Right atrium auricular region (tissue), 2 donors: ENCODE results near the gene SLC31A1. TPM values are rescaled to one million over a fixed set of nuclear protein-coding genes. Genes with fewer than 3 reads are reported as not detected.
"Not testable (repeated sequence)": the region's sequence is repeated elsewhere in the genome, so short reads cannot be mapped to it uniquely, and the experiment has no call there.

Experiments used
- DNase-seq: peaks from one replicate; pipeline ENCODE4 v3.0.0-alpha.2; 2019; ENCODE audit warnings: low spot score
- H3K27ac ChIP-seq, 2 donors: fragments of 200-600 bp; sonication (generic); 1 replicate in 1 of 2; 2 replicates in 1 of 2; pipeline ENCODE4 v1.5.1; 2016 to 2019
- H3K27me3 ChIP-seq, 2 donors: fragments of 200-600 bp; sonication (generic); one replicate each; pipeline versions ENCODE4 v1.5.1 to v1.6.0; 2017 to 2019
- H3K36me3 ChIP-seq: fragments of 200-600 bp; sonication (generic); one replicate; pipeline ENCODE4 v1.5.1; 2016
- H3K4me1 ChIP-seq, 2 donors: fragments of 200-600 bp; sonication (generic); one replicate each; pipeline versions ENCODE4 v1.5.1 to v1.6.0; 2017 to 2019
- H3K4me3 ChIP-seq, 2 donors: fragments of 200-600 bp; sonication (generic); 1 replicate in 1 of 2; 2 replicates in 1 of 2; pipeline ENCODE4 v1.5.1; 2017 to 2019; ENCODE audit warnings: mild to moderate bottlenecking in 1 of 2, moderate library complexity in 1 of 2
- H3K9me3 ChIP-seq, 2 donors: fragments of 200-600 bp; sonication (generic); one replicate each; pipeline ENCODE4 v1.5.1; 2019
- total RNA-seq, 2 donors: library from RNA; depleted of rRNA; stranded (reverse); fragments of >200 nt; gene quantifications; one replicate each; pipeline ENCODE4 v1.1.0, GENCODE V29; 2016
- TF ChIP-seq, protein P1 (sequence below), 2 donors: fragments of 200-600 bp; sonication (generic); IDR thresholded peaks; one replicate each; pipeline ENCODE4 v1.5.1; 2019; ENCODE audit warnings: antibody characterized with exemption in 2 of 2

The SLC31A1 gene
- total RNA-seq, 2 donors from 2014 or later = 10.0 to 11.1 TPM

DNA sequence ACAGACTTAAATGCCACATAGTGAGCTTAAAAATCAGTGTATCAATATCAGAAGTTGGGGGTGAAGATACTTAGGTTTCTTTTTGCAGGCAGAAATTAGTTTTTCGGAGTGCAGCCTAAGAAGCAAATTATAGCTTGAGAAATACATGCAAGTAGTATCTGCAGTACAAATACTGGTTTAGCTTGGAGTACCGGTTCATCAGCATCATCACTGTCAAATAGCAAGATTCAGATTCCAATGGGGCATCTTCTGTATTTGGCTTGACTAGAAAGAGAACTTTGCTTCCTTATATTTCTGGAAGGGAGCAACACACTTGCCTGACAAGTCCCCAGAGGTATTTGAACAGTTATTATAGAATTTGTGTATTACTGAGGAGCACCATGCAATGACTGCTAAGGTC is 19.8 kb downstream of the SLC31A1 start:
- Histone ChIP-seq H3K27me3 (no peaks in the 10 kb centered on the region), H3K4me1 (peaks cover 0 to 6% of the 10 kb centered on the region in 2 donors), H3K36me3 (no peaks in the 10 kb centered on the region), H3K4me3 (no peak overlapping the region), H3K27ac (no peak overlapping the region), H3K9me3 (no peaks in the 10 kb centered on the region)
- DNase-seq = no peak
- TF ChIP-seq, protein P1, sequence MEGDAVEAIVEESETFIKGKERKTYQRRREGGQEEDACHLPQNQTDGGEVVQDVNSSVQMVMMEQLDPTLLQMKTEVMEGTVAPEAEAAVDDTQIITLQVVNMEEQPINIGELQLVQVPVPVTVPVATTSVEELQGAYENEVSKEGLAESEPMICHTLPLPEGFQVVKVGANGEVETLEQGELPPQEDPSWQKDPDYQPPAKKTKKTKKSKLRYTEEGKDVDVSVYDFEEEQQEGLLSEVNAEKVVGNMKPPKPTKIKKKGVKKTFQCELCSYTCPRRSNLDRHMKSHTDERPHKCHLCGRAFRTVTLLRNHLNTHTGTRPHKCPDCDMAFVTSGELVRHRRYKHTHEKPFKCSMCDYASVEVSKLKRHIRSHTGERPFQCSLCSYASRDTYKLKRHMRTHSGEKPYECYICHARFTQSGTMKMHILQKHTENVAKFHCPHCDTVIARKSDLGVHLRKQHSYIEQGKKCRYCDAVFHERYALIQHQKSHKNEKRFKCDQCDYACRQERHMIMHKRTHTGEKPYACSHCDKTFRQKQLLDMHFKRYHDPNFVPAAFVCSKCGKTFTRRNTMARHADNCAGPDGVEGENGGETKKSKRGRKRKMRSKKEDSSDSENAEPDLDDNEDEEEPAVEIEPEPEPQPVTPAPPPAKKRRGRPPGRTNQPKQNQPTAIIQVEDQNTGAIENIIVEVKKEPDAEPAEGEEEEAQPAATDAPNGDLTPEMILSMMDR (IDR thresholded peaks at IDR 0.05) = no peak

DNA sequence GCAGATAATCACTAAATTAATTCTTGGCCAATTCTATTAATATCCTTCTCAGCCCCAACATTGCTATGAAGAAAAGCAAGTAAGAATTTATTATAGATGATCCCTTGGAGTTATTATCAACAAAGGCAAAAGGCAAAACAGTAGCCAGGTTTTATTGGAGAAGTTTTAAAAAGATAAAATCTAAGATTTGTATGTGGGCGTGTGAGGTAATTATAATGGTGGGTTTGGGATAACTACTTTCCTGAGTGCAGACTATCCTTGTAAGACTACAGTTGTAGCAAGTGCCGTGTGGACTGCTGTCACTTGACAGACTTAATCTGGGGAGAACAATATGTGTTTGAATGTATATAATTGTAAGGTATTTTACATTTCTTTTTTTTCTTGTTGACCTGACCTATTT is 23.2 kb downstream of the SLC31A1 start:
- Histone ChIP-seq H3K4me1 (no peaks in the 10 kb centered on the region), H3K36me3 (no peaks in the 10 kb centered on the region), H3K27ac (no peak overlapping the region), H3K27me3 (no peaks in the 10 kb centered on the region), H3K9me3 (no peaks in the 10 kb centered on the region), H3K4me3 (no peak overlapping the region)
- no peak for DNase-seq
- TF ChIP-seq, protein P1 (IDR thresholded peaks at IDR 0.05) = no peak

DNA sequence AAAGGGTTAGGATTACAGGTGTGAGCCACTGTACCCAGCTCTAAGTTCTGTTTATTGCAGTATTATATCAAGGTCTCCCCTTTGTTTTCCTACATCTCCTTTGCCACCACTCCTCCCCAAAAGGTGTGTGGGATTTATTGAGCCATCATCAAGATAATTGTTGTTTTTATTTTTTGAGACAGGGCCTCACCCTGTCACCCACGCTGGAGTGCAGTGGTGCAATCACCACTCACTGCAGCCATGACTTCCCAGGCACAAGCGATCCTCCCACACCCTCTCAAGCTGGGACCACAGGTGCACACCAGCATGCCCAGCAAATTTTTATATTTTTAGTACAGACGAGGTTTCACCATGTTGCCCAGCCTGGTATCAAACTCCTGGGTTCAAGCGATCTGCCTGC is 24.6 kb downstream of the SLC31A1 start:
- no peaks in the 10 kb centered on the region for H3K27me3 ChIP-seq
- H3K4me1 ChIP-seq = no peaks in the 10 kb centered on the region
- no peak overlapping the region for H3K27ac ChIP-seq
- DNase-seq = no peak
- no peaks in the 10 kb centered on the region for H3K36me3 ChIP-seq
- H3K4me3 ChIP-seq = no peak overlapping the region
- TF ChIP-seq, protein P1 (IDR thresholded peaks at IDR 0.05) = no peak
- no peaks in the 10 kb centered on the region for H3K9me3 ChIP-seq

DNA sequence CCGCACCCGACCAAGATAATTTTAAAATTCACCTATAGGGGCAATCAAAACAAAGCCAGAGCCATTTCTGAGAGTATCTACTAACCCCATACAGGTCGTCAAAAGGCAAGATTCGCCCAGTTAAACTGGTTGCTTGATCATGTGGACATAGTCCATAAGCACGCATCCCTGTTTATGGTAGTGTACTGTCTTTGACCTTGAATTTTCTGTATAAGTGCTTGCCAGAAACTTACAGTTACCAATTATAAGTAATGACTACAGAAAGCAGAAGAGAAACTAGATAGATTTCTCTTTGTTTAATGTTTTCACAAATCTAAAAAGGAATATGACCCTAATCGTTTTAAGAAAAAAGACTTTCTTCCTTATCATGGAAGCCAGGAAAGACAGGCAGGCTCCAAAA is 25.6 kb downstream of the SLC31A1 start:
- Histone ChIP-seq H3K4me3 (no peak overlapping the region), H3K27ac (no peak overlapping the region), H3K9me3 (no peaks in the 10 kb centered on the region), H3K4me1 (no peaks in the 10 kb centered on the region), H3K36me3 (no peaks in the 10 kb centered on the region), H3K27me3 (no peaks in the 10 kb centered on the region)
- TF ChIP-seq, protein P1 (IDR thresholded peaks at IDR 0.05) = no peak
- no peak for DNase-seq

DNA sequence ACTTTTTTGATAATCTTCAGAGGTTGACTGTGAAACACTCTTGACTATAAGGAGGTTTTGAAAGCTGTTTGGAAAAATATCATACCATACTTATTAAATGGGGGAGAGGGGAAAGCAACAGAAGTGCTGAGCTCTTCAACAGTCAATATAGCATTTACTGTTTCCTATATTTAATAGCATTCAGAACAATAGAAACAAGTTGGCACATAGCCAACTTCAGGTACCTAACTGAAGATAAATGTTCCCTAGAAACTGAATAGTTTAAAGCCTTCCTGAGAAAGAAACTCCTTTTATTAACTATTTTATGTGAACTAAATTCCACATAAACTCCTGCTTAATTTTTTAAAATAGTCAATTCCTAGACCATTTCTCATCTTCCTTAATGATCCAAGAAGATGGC is 26.3 kb downstream of the SLC31A1 start:
- no peak overlapping the region for H3K4me3 ChIP-seq
- no peak overlapping the region for H3K27ac ChIP-seq
- H3K4me1 ChIP-seq = no peaks in the 10 kb centered on the region
- no peaks in the 10 kb centered on the region for H3K27me3 ChIP-seq
- no peaks in the 10 kb centered on the region for H3K9me3 ChIP-seq
- H3K36me3 ChIP-seq = no peaks in the 10 kb centered on the region
- TF ChIP-seq, protein P1 (IDR thresholded peaks at IDR 0.05) = no peak
- no peak for DNase-seq

DNA sequence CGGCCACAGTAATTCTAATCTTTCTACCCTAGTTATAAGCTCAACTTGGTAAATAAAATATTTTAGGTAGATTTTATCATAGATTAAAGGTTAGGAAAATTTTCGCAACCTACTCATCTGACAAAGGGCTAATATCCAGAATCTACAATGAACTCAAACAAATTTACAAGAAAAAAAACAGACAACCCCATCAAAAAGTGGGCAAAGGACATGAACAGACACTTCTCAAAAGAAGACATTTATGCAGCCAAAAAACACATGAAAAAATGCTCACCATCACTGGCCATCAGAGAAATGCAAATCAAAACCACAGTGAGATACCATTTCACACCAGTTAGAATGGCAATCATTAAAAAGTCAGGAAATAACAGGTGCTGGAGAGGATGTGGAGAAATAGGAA is 28.3 kb downstream of the SLC31A1 start:
- H3K9me3 ChIP-seq, H3K4me1 ChIP-seq, H3K27ac ChIP-seq, DNase-seq, H3K36me3 ChIP-seq, H3K4me3 ChIP-seq, H3K27me3 ChIP-seq: not testable (repeated sequence)
